H1 (cell line): ENCODE data around the gene PSME1.

Experiments used
- CHD2 ChIP-seq: IDR thresholded peaks from 2 replicates; pipeline ENCODE4 v1.6.1; 2012; ENCODE audit warnings: low read length, improper control_type of control experiment
- CTCF ChIP-seq, 3 experiments: IDR thresholded peaks; 1 replicate in 2 of 3; 2 replicates in 1 of 3; pipeline versions ENCODE4 v1.5.1 to v1.6.1; 2011; ENCODE audit warnings: low read length in 3 of 3, mild to moderate bottlenecking in 3 of 3, inconsistent platforms in 2 of 3, low read depth in 1 of 3, moderate library complexity in 1 of 3; ENCODE audit not compliant: insufficient read depth in 1 of 3; ENCODE audit errors: control extremely low read depth in 1 of 3
- E2F6 ChIP-seq: IDR thresholded peaks from 2 replicates; pipeline ENCODE4 v1.6.1; 2012; ENCODE audit warnings: inconsistent platforms
- RAD21 ChIP-seq, 2 experiments: IDR thresholded peaks in 1 of 2; conservative IDR thresholded peaks in 1 of 2; 2 replicates each; pipeline ENCODE4 v1.6.1; 2011; ENCODE audit warnings: low read depth in 2 of 2, low read length in 2 of 2, improper control_type of control experiment in 1 of 2, inconsistent platforms in 1 of 2, mild to moderate bottlenecking in 1 of 2, moderate library complexity in 1 of 2
- TAF1 ChIP-seq: IDR thresholded peaks from 2 replicates; pipeline ENCODE4 v1.6.1; 2011; ENCODE audit warnings: mild to moderate bottlenecking, low read depth, low read length
- YY1 ChIP-seq: IDR thresholded peaks from 2 replicates; pipeline ENCODE4 v1.6.1; 2011; ENCODE audit warnings: low read depth, mild to moderate bottlenecking, low read length

- TF ChIP-seq CTCF (IDR thresholded peaks at IDR 0.05; ENCODE audit: control extremely low read depth in 1 of 3, insufficient read depth in 1 of 3, low read depth in 1 of 3, low read length in 3 of 3) (no peak), RAD21 (IDR thresholded peaks at IDR 0.05 in 1 of 2, conservative IDR thresholded peaks at IDR 0.05 in 1 of 2; ENCODE audit: low read depth in 2 of 2, low read length in 2 of 2) (no peak), CHD2 (no peak), TAF1 (no peak), YY1 (no peak), E2F6 (no peak)
Observed at GRCh38 chr14:24110523-24110922, 25.5 kb upstream of the PSME1 start.
